Hepatocyte (in vitro differentiated cells): ENCODE data around the gene GIMAP6. TPM values are rescaled to one million over a fixed set of nuclear protein-coding genes. Genes with fewer than 3 reads are reported as not detected.
"Not testable (repeated sequence)": the region's sequence is repeated elsewhere in the genome, so short reads cannot be mapped to it uniquely, and the experiment has no call there.

Source experiments
- DNase-seq: peaks from one replicate; pipeline ENCODE4 v3.0.0-alpha.2; 2016; ENCODE audit warnings: low spot score
- H2AFZ ChIP-seq: fragments of 200-600 bp; sonication (generic); 2 replicates; pipeline ENCODE4 v1.6.0; 2016; ENCODE audit warnings: antibody characterized with exemption, mild to moderate bottlenecking
- H3K27ac ChIP-seq: fragments of 200-600 bp; sonication (generic); 2 replicates; pipeline ENCODE4 v1.5.1; 2016; ENCODE audit warnings: mild to moderate bottlenecking
- H3K27me3 ChIP-seq: fragments of 200-600 bp; sonication (generic); 2 replicates; pipeline ENCODE4 v1.6.1; 2016
- H3K36me3 ChIP-seq: fragments of 200-600 bp; sonication (generic); replicated peaks from 2 replicates; pipeline ENCODE4 v1.5.1; 2016; ENCODE audit warnings: low read depth; ENCODE audit not compliant: insufficient read depth
- H3K4me1 ChIP-seq: fragments of 200-600 bp; sonication (generic); 2 replicates; pipeline ENCODE4 v1.5.1; 2016; ENCODE audit warnings: mild to moderate bottlenecking, moderate library complexity; ENCODE audit not compliant: insufficient read depth
- H3K4me2 ChIP-seq: fragments of 200-600 bp; sonication (generic); 2 replicates; pipeline ENCODE4 v1.6.0; 2016
- H3K4me3 ChIP-seq: fragments of 200-600 bp; sonication (generic); 2 replicates; pipeline ENCODE4 v1.5.1; 2016; ENCODE audit warnings: mild to moderate bottlenecking
- H3K79me2 ChIP-seq: fragments of 200-600 bp; sonication (generic); 2 replicates; pipeline ENCODE4 v1.6.0; 2017; ENCODE audit warnings: mild to moderate bottlenecking
- H3K9me2 ChIP-seq: fragments of 200-600 bp; sonication (generic); replicated peaks from 2 replicates; pipeline ENCODE4 v1.6.0; 2017; ENCODE audit warnings: mild to moderate bottlenecking; ENCODE audit not compliant: insufficient read depth
- H3K9me3 ChIP-seq: fragments of 200-600 bp; sonication (generic); 2 replicates; pipeline ENCODE4 v1.5.1; 2016; ENCODE audit warnings: low read depth, mild to moderate bottlenecking
- H4K20me1 ChIP-seq: fragments of 200-600 bp; sonication (generic); 2 replicates; pipeline ENCODE4 v1.6.0; 2016; ENCODE audit warnings: mild to moderate bottlenecking; ENCODE audit not compliant: insufficient read depth, poor library complexity, severe bottlenecking
- EZH2 ChIP-seq: fragments of 200-600 bp; sonication (generic); IDR thresholded peaks from 2 replicates; pipeline ENCODE4 v1.6.1; 2016; ENCODE audit warnings: antibody characterized with exemption, mild to moderate bottlenecking, borderline replicate concordance
- EZH2phosphoT487 ChIP-seq: fragments of 200-600 bp; sonication (generic); IDR thresholded peaks from one replicate; pipeline ENCODE4 v1.6.1; 2018; ENCODE audit warnings: antibody characterized with exemption, mild to moderate bottlenecking, low read depth, moderate library complexity; ENCODE audit not compliant: unreplicated experiment, severe bottlenecking
- WGBS: methylation state at CpG from one replicate; pipeline ENCODE4 v1.1.6; 2016; ENCODE audit warnings: low lambda C conversion rate; ENCODE audit errors: missing lambda C conversion rate; 5-methylcytosine and 5-hydroxymethylcytosine counted together
- polyA plus RNA-seq: library from polyadenylated mRNA; unstranded; fragments of >200 nt; fragmentation: Nextera tagmentation; extraction: Ambion mirVana; gene quantifications from 2 replicates; pipeline ENCODE4 v1.2.1, GENCODE V29; 2016
- total RNA-seq: library from RNA; depleted of rRNA; stranded (reverse); fragments of >200 nt; gene quantifications from 2 replicates; pipeline ENCODE4 v1.2.3, GENCODE V29; 2014
- TF ChIP-seq, protein P1 (sequence below): fragments of 200-600 bp; sonication (generic); IDR thresholded peaks from 2 replicates; pipeline ENCODE4 v1.5.1; 2016; ENCODE audit warnings: antibody characterized with exemption, mild to moderate bottlenecking; ENCODE audit not compliant: poor library complexity

Gene GIMAP6
- total and polyA plus RNA-seq, 2 experiments from 2014 or later, result 0.27 to 0.82 TPM

GRCh38 chr7:150585199-150585598 lies 47.0 kb downstream of the GIMAP6 start:
- H3K9me2 ChIP-seq, result no peaks in the 10 kb centered on the region
- WGBS, result 80% methylated on average over 7 of the region's 7 CpGs
- TF ChIP-seq, protein P1, sequence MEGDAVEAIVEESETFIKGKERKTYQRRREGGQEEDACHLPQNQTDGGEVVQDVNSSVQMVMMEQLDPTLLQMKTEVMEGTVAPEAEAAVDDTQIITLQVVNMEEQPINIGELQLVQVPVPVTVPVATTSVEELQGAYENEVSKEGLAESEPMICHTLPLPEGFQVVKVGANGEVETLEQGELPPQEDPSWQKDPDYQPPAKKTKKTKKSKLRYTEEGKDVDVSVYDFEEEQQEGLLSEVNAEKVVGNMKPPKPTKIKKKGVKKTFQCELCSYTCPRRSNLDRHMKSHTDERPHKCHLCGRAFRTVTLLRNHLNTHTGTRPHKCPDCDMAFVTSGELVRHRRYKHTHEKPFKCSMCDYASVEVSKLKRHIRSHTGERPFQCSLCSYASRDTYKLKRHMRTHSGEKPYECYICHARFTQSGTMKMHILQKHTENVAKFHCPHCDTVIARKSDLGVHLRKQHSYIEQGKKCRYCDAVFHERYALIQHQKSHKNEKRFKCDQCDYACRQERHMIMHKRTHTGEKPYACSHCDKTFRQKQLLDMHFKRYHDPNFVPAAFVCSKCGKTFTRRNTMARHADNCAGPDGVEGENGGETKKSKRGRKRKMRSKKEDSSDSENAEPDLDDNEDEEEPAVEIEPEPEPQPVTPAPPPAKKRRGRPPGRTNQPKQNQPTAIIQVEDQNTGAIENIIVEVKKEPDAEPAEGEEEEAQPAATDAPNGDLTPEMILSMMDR, result no peak
- TF ChIP-seq EZH2phosphoT487, result no peak
- TF ChIP-seq EZH2, result no peak
- no peak overlapping the region for H3K27ac ChIP-seq
- no peaks in the 10 kb centered on the region for H3K4me1 ChIP-seq
- DNase-seq, result no peak
- H2AFZ ChIP-seq, result no peak overlapping the region
- no peaks in the 10 kb centered on the region for H3K36me3 ChIP-seq
- H3K4me3 ChIP-seq, result no peak overlapping the region
- no peaks in the 10 kb centered on the region for H4K20me1 ChIP-seq
- no peaks in the 10 kb centered on the region for H3K79me2 ChIP-seq
- H3K27me3 ChIP-seq, result no peaks in the 10 kb centered on the region
- no peaks in the 10 kb centered on the region for H3K9me3 ChIP-seq
- H3K4me2 ChIP-seq, result no peak overlapping the region

DNA sequence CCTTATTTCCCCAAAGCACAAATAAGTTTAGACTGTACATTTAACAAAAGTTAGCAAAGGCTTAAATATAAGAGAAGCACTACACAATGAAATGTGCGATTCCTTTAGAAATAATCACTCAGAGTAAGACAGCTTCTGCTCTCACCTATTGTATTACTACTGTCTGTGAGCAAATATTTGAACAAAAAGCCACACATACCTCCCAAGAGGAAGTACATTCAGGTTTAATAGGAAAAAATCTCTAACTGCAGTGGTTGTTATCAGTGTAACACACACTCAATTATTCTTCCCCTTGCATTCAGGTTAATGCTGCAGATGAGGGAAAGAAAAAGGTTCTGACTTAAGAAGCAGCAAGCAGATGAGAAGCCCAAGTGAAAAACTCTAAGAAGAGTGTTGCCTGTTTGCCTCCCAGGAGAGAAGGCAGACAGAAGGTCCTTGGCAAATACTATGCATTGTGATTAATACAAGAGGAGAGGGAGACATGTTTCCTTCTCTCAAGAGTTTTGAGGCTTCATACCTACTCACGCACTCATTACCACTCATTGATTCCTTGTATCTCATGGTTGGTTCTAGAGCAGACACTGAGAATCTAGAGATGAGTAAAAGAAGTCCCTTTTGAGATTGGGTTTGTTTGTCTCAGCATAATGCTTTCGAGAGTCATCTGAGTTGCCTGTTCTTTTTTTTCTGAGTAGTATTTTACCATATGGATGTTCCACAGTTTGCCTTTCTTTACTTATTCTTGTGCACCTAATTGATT lies 51.4 kb downstream of the GIMAP6 start:
- no peaks in the 10 kb centered on the region for H3K9me3 ChIP-seq
- TF ChIP-seq EZH2phosphoT487 (no peak), EZH2 (no peak)
- TF ChIP-seq, protein P1, result no peak
- no peaks in the 10 kb centered on the region for H4K20me1 ChIP-seq
- no peaks in the 10 kb centered on the region for H3K36me3 ChIP-seq
- H3K4me1 ChIP-seq, result no peaks in the 10 kb centered on the region
- DNase-seq, result no peak
- no peaks in the 10 kb centered on the region for H3K9me2 ChIP-seq
- H3K79me2 ChIP-seq, result no peaks in the 10 kb centered on the region
- no peak overlapping the region for H3K27ac ChIP-seq
- 89% methylated on average over 3 of the region's 3 CpGs for WGBS
- H3K4me2 ChIP-seq, result no peak overlapping the region
- no peak overlapping the region for H2AFZ ChIP-seq
- H3K27me3 ChIP-seq, result no peaks in the 10 kb centered on the region
- H3K4me3 ChIP-seq, result no peak overlapping the region

DNA sequence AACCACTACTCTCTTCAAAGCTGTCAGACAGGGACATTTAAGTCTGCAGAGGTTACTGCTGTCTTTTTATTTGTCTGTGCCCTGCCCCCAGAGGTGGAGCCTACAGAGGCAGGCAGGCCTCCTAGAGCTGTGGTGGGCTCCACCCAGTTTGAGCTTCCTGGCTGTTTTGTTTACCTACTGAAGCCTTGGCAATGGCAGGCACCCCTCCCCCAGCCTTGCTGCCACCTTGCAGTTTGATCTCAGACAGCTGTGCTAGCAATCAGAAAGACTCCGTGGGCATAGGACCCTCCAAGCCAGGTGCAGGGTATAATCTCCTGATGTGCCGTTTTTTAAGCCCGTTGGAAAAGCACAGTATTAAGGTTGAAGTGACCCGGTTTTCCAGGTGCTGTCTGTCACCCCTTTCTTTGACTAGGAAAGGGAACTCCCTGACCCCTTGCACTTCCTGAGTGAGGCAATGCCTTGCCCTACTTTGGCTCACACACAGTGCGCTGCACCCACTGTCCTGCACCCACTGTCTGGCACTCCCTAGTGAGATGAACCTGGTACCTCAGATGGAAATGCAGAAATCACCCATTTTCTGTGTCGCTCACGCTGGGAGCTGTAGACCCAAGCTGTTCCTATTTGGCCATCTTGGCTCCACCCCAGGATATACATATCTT lies 52.1 kb downstream of the GIMAP6 start:
- not testable (repeated sequence) for H4K20me1 ChIP-seq, H3K27ac ChIP-seq, H3K4me2 ChIP-seq, H3K4me3 ChIP-seq, H3K4me1 ChIP-seq, H2AFZ ChIP-seq, H3K9me2 ChIP-seq, H3K27me3 ChIP-seq, H3K79me2 ChIP-seq, H3K9me3 ChIP-seq, DNase-seq, H3K36me3 ChIP-seq
- WGBS, result 66% methylated on average over 7 of the region's 7 CpGs

Other genes with a start within 250 kb of the GIMAP6 start
- 0.10 and 0.12 TPM in 2 replicates for gene GIMAP8, start 181.8 kb downstream of the GIMAP6 start, total RNA-seq
- not detected in 2 replicates for gene GIMAP8, start 181.8 kb downstream of the GIMAP6 start, polyA plus RNA-seq
- 0.12 and 0.33 TPM in 2 replicates for gene GIMAP7, start 117.5 kb downstream of the GIMAP6 start, total RNA-seq
- 0.19 and 0.28 TPM in 2 replicates for gene GIMAP7, start 117.5 kb downstream of the GIMAP6 start, polyA plus RNA-seq
- gene GIMAP4, start 65.0 kb downstream of the GIMAP6 start, total RNA-seq, result 0.63 and 1.8 TPM in 2 replicates
- not detected in 2 replicates for gene GIMAP4, start 65.0 kb downstream of the GIMAP6 start, polyA plus RNA-seq
- gene GIMAP2, start 53.3 kb upstream of the GIMAP6 start, total RNA-seq, result 1.4 and 2.4 TPM in 2 replicates
- 0.23 and 1.1 TPM in 2 replicates for gene GIMAP2, start 53.3 kb upstream of the GIMAP6 start, polyA plus RNA-seq
- 0.20 TPM in 1 of 2 replicates, not detected in the other for gene GIMAP1, start 84.2 kb upstream of the GIMAP6 start, total RNA-seq
- 0.13 TPM in 2 replicates for gene GIMAP1, start 84.2 kb upstream of the GIMAP6 start, polyA plus RNA-seq
- gene GIMAP5, start 105.0 kb upstream of the GIMAP6 start, total RNA-seq, result 0.40 and 1.2 TPM in 2 replicates
- 0.79 TPM in 1 of 2 replicates, not detected in the other for gene GIMAP5, start 105.0 kb upstream of the GIMAP6 start, polyA plus RNA-seq
- 200 and 263 TPM in 2 replicates for gene TMEM176B, start 168.0 kb upstream of the GIMAP6 start, total RNA-seq
- gene TMEM176B, start 168.0 kb upstream of the GIMAP6 start, polyA plus RNA-seq, result 175 and 204 TPM in 2 replicates
- gene TMEM176A, start 168.4 kb upstream of the GIMAP6 start, total RNA-seq, result 202 and 224 TPM in 2 replicates
- 242 and 343 TPM in 2 replicates for gene TMEM176A, start 168.4 kb upstream of the GIMAP6 start, polyA plus RNA-seq
- gene AOC1, start 220.1 kb upstream of the GIMAP6 start, total RNA-seq, result 4.7 and 9.1 TPM in 2 replicates
- 5.9 and 6.6 TPM in 2 replicates for gene AOC1, start 220.1 kb upstream of the GIMAP6 start, polyA plus RNA-seq